SJCRH30 (cell line): ENCODE data around the gene GSTO2. TPM values are rescaled to one million over a fixed set of nuclear protein-coding genes. Genes with fewer than 3 reads are reported as not detected.

ENCODE experiments used
- DNase-seq, 2 experiments: peaks; one replicate each; pipeline ENCODE4 v3.0.0-alpha.2; 2015 to 2020
- H3K27ac ChIP-seq: fragments of 250-450 bp; sonication (Bioruptor Pico); 2 replicates; pipeline ENCODE4 v1.5.1; 2020; ENCODE audit warnings: mild to moderate bottlenecking, moderate library complexity
- H3K27me3 ChIP-seq: fragments of 250-450 bp; sonication (Bioruptor Pico); 2 replicates; pipeline ENCODE4 v1.5.1; 2020; ENCODE audit warnings: mild to moderate bottlenecking, moderate library complexity
- H3K36me3 ChIP-seq: fragments of 250-450 bp; sonication (Bioruptor Pico); 2 replicates; pipeline ENCODE4 v1.5.1; 2020; ENCODE audit warnings: mild to moderate bottlenecking, moderate library complexity
- H3K4me1 ChIP-seq: fragments of 250-450 bp; sonication (Bioruptor Pico); 2 replicates; pipeline ENCODE4 v1.5.1; 2020; ENCODE audit warnings: mild to moderate bottlenecking, moderate library complexity
- H3K4me3 ChIP-seq: fragments of 250-450 bp; sonication (Bioruptor Pico); 2 replicates; pipeline ENCODE4 v1.5.1; 2020; ENCODE audit warnings: mild to moderate bottlenecking, moderate library complexity
- H3K9me3 ChIP-seq: fragments of 250-450 bp; sonication (Bioruptor Pico); replicated peaks from 2 replicates; pipeline ENCODE4 v1.5.1; 2020; ENCODE audit warnings: mild to moderate bottlenecking, moderate library complexity
- total RNA-seq: library from RNA; depleted of rRNA; stranded (reverse); fragments of >200 nt; shearing (Covaris generic); gene quantifications from 2 replicates; pipeline ENCODE4 v1.2.3, GENCODE V29; 2014

Gene GSTO2
- total RNA-seq, 1 experiment from 2014 or later, result 0.08 TPM

- no peak overlapping the region for H3K4me3 ChIP-seq
- H3K4me1 ChIP-seq, result no peaks in the 10 kb centered on the region
- no peak for DNase-seq
- H3K36me3 ChIP-seq, result peaks cover 3% of the 10 kb centered on the region; the same call in 1 of the 2 replicates
- H3K9me3 ChIP-seq, result no peaks in the 10 kb centered on the region
- H3K27ac ChIP-seq, result no peak overlapping the region
- no peaks in the 10 kb centered on the region for H3K27me3 ChIP-seq
Measured at GRCh38 chr10:104259999-104260774, 8.8 kb upstream of the GSTO2 start.

GRCh38 chr10:104260775-104261115 lies 8.2 kb upstream of the GSTO2 start:
- peaks cover 7% of the 10 kb centered on the region for H3K36me3 ChIP-seq
- no peak overlapping the region for H3K27ac ChIP-seq
- no peak for DNase-seq

GRCh38 chr10:104262055-104262454 lies 6.9 kb upstream of the GSTO2 start:
- no peak for DNase-seq
- H3K4me1 ChIP-seq, result no peaks in the 10 kb centered on the region
- peaks cover 12% of the 10 kb centered on the region for H3K36me3 ChIP-seq
- H3K27ac ChIP-seq, result no peak overlapping the region
- H3K27me3 ChIP-seq, result no peaks in the 10 kb centered on the region
- H3K4me3 ChIP-seq, result no peak overlapping the region
- H3K9me3 ChIP-seq, result no peaks in the 10 kb centered on the region

More at GRCh38 chr10:104260775-104261115, 8.2 kb upstream of the GSTO2 start:
- H3K9me3 ChIP-seq, result no peaks in the 10 kb centered on the region
- no peaks in the 10 kb centered on the region for H3K4me1 ChIP-seq
- H3K4me3 ChIP-seq, result no peak overlapping the region
- no peaks in the 10 kb centered on the region for H3K27me3 ChIP-seq

GRCh38 chr10:104264783-104265182 lies 4.2 kb upstream of the GSTO2 start:
- Histone ChIP-seq H3K36me3 (peaks cover 9% of the 10 kb centered on the region; the same call in 1 of the 2 replicates), H3K27me3 (no peaks in the 10 kb centered on the region), H3K4me3 (no peak overlapping the region), H3K9me3 (no peaks in the 10 kb centered on the region), H3K27ac (no peak overlapping the region), H3K4me1 (no peaks in the 10 kb centered on the region)
- DNase-seq, result no peak

GRCh38 chr10:104267721-104268404 lies 1.1 kb upstream of the GSTO2 start:
- Histone ChIP-seq H3K36me3 (peaks cover 9% of the 10 kb centered on the region; the same call in 1 of the 2 replicates), H3K4me1 (peaks cover 19% of the 10 kb centered on the region), H3K27me3 (no peaks in the 10 kb centered on the region), H3K9me3 (no peaks in the 10 kb centered on the region), H3K4me3 (peak overlapping the region; percentile 66), H3K27ac (no peak overlapping the region)
- DNase-seq, result no peak

- DNase-seq, result no peak
- peak overlapping the region; percentile 62; the same call in 1 of the 2 replicates for H3K27ac ChIP-seq
- no peaks in the 10 kb centered on the region for H3K9me3 ChIP-seq
- no peaks in the 10 kb centered on the region for H3K27me3 ChIP-seq
- peaks cover 9% of the 10 kb centered on the region; the same call in 1 of the 2 replicates for H3K36me3 ChIP-seq
- peaks cover 19% of the 10 kb centered on the region for H3K4me1 ChIP-seq
- peak overlapping the region; percentile 66 for H3K4me3 ChIP-seq
Measured at GRCh38 chr10:104268405-104268712, 625 bp upstream of the GSTO2 start.

GRCh38 chr10:104273286-104273685 lies 4.3 kb downstream of the GSTO2 start:
- no peak overlapping the region for H3K27ac ChIP-seq
- no peaks in the 10 kb centered on the region for H3K36me3 ChIP-seq
- DNase-seq, result no peak
- peaks cover 21% of the 10 kb centered on the region for H3K4me1 ChIP-seq
- no peak overlapping the region for H3K4me3 ChIP-seq
- no peaks in the 10 kb centered on the region for H3K27me3 ChIP-seq
- H3K9me3 ChIP-seq, result no peaks in the 10 kb centered on the region

- no peak for DNase-seq
Measured at GRCh38 chr10:104273899-104274575, 5.1 kb downstream of the GSTO2 start.

GRCh38 chr10:104274762-104275721 lies 6.1 kb downstream of the GSTO2 start:
- Histone ChIP-seq H3K4me1 (peaks cover 21% of the 10 kb centered on the region), H3K27me3 (no peaks in the 10 kb centered on the region), H3K4me3 (no peak overlapping the region), H3K9me3 (no peaks in the 10 kb centered on the region), H3K36me3 (no peaks in the 10 kb centered on the region), H3K27ac (no peak overlapping the region)
- DNase-seq, result no peak

More at GRCh38 chr10:104273899-104274575, 5.1 kb downstream of the GSTO2 start:
- H3K27ac ChIP-seq, result no peak overlapping the region
- H3K9me3 ChIP-seq, result no peaks in the 10 kb centered on the region
- no peaks in the 10 kb centered on the region for H3K27me3 ChIP-seq
- H3K36me3 ChIP-seq, result no peaks in the 10 kb centered on the region
- H3K4me1 ChIP-seq, result peaks cover 21% of the 10 kb centered on the region
- H3K4me3 ChIP-seq, result no peak overlapping the region

GRCh38 chr10:104276192-104276591 lies 7.2 kb downstream of the GSTO2 start:
- Histone ChIP-seq H3K9me3 (no peaks in the 10 kb centered on the region), H3K27me3 (no peaks in the 10 kb centered on the region), H3K4me3 (no peak overlapping the region), H3K36me3 (no peaks in the 10 kb centered on the region), H3K4me1 (peaks cover 11% of the 10 kb centered on the region), H3K27ac (no peak overlapping the region)
- no peak for DNase-seq

- DNase-seq, result no peak
- no peaks in the 10 kb centered on the region for H3K36me3 ChIP-seq
- peaks cover 2% of the 10 kb centered on the region; the same call in 1 of the 2 replicates for H3K4me1 ChIP-seq
- H3K9me3 ChIP-seq, result no peaks in the 10 kb centered on the region
- H3K4me3 ChIP-seq, result no peak overlapping the region
- no peak overlapping the region for H3K27ac ChIP-seq
- H3K27me3 ChIP-seq, result no peaks in the 10 kb centered on the region
Measured at GRCh38 chr10:104277785-104278184, 8.8 kb downstream of the GSTO2 start.

GRCh38 chr10:104279550-104280259 lies 10.7 kb downstream of the GSTO2 start:
- no peak overlapping the region for H3K27ac ChIP-seq
- no peaks in the 10 kb centered on the region for H3K27me3 ChIP-seq
- no peaks in the 10 kb centered on the region for H3K9me3 ChIP-seq
- H3K4me3 ChIP-seq, result no peak overlapping the region
- no peaks in the 10 kb centered on the region for H3K36me3 ChIP-seq
- H3K4me1 ChIP-seq, result peaks cover 2% of the 10 kb centered on the region; the same call in 1 of the 2 replicates
- no peak for DNase-seq

- no peaks in the 10 kb centered on the region for H3K9me3 ChIP-seq
- no peak overlapping the region for H3K4me3 ChIP-seq
- DNase-seq, result no peak
- H3K27me3 ChIP-seq, result no peaks in the 10 kb centered on the region
- H3K36me3 ChIP-seq, result no peaks in the 10 kb centered on the region
- no peak overlapping the region for H3K27ac ChIP-seq
- peaks cover 2% of the 10 kb centered on the region; the same call in 1 of the 2 replicates for H3K4me1 ChIP-seq
Measured at GRCh38 chr10:104281694-104282093, 12.7 kb downstream of the GSTO2 start.

GRCh38 chr10:104284846-104285245 lies 15.9 kb downstream of the GSTO2 start:
- Histone ChIP-seq H3K4me1 (no peaks in the 10 kb centered on the region), H3K4me3 (no peak overlapping the region), H3K27me3 (no peaks in the 10 kb centered on the region), H3K9me3 (no peaks in the 10 kb centered on the region), H3K27ac (no peak overlapping the region), H3K36me3 (no peaks in the 10 kb centered on the region; the same call in 1 of the 2 replicates)
- DNase-seq, result no peak
